Uterus (tissue), 2 donors: ENCODE measurements around the gene RGL1.

Experiments
- POLR2A ChIP-seq, 2 donors: fragments of 450-650 bp; IDR thresholded peaks; one replicate each; pipeline ENCODE4 v1.6.1; 2016; ENCODE audit warnings: antibody characterized with exemption in 2 of 2, mild to moderate bottlenecking in 1 of 2, moderate library complexity in 1 of 2
- TF ChIP-seq, protein P1 (sequence below), 4 experiments: fragments of 200-600 bp in 2 of 4; fragments of 450-650 bp in 2 of 4; sonication (generic) in 2 of 4; IDR thresholded peaks; one replicate each; pipeline ENCODE4 v1.5.1; 2016 to 2019; ENCODE audit warnings: antibody characterized with exemption in 4 of 4, mild to moderate bottlenecking in 2 of 4, moderate library complexity in 1 of 4

DNA sequence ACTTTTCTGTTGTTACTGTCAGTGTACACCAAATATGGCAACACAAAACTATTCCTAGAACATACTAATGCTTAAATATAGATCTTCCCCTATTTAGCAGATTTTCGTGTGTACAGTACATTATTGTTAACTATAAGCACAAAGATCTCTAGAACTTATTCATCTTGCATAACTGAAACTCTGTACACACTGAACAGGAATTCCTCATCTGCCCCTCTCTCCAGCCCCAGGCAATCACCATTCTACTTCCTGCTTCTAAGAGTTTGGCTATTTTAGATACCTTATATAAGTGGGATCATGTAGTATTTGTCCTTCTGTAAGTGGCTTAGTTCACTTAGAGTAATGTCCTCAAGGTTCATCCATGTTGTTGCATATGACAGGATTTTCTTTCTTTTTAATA, 4.5 kb upstream of the RGL1 start:
- TF ChIP-seq, protein P1, sequence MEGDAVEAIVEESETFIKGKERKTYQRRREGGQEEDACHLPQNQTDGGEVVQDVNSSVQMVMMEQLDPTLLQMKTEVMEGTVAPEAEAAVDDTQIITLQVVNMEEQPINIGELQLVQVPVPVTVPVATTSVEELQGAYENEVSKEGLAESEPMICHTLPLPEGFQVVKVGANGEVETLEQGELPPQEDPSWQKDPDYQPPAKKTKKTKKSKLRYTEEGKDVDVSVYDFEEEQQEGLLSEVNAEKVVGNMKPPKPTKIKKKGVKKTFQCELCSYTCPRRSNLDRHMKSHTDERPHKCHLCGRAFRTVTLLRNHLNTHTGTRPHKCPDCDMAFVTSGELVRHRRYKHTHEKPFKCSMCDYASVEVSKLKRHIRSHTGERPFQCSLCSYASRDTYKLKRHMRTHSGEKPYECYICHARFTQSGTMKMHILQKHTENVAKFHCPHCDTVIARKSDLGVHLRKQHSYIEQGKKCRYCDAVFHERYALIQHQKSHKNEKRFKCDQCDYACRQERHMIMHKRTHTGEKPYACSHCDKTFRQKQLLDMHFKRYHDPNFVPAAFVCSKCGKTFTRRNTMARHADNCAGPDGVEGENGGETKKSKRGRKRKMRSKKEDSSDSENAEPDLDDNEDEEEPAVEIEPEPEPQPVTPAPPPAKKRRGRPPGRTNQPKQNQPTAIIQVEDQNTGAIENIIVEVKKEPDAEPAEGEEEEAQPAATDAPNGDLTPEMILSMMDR (IDR thresholded peaks at IDR 0.05) = no peak
- no peak for TF ChIP-seq POLR2A (IDR thresholded peaks at IDR 0.05)
